ENCODE measurements around the gene CLIC1. TPM values are rescaled to one million over a fixed set of nuclear protein-coding genes. Genes with fewer than 3 reads are reported as not detected.
A peak's percentile ranks its signal among the peaks of the same experiment; 100 is the strongest.

CLIC1 gene
- total RNA-seq, 1 experiment from 2014 or later, result 210 TPM

DNA sequence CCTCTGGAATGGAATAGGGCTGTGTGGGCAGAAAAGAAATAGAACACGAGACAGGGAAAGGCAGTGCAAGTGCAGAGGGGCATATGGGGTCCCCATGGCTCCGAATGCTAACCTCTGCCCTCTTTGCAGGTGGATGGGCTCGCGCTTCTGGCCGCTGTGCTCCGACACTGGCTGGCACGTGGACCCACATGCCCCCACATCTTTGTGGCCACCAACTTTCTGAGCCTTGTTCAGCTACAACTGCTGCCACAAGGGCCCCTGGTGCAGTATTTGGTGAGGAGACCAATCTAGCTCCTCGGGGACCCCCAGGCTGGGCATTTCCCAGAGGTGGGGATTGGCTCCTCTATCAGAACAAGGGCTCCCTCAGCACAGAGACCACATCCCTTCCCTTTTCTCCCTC lies 25.0 kb upstream of the CLIC1 start:
- Histone ChIP-seq H3K36me3 (no peaks in the 10 kb centered on the region), H3K4me1 (peaks cover 4% of the 10 kb centered on the region; the same call in 1 of the 2 replicates), H3K4me3 (no peak overlapping the region), H3K27me3 (no peaks in the 10 kb centered on the region), H3K27ac (no peak overlapping the region), H3K9me3 (replicated peaks) (no peaks in the 10 kb centered on the region)
- no peak for DNase-seq

- Histone ChIP-seq H3K9me3 (replicated peaks) (no peaks in the 10 kb centered on the region), H3K4me3 (no peak overlapping the region), H3K27ac (no peak overlapping the region), H3K36me3 (no peaks in the 10 kb centered on the region), H3K27me3 (no peaks in the 10 kb centered on the region), H3K4me1 (peaks cover 4% of the 10 kb centered on the region; the same call in 1 of the 2 replicates)
- no peak for DNase-seq
Observed at GRCh38 chr6:31760790-31761189, 24.5 kb upstream of the CLIC1 start.

DNA sequence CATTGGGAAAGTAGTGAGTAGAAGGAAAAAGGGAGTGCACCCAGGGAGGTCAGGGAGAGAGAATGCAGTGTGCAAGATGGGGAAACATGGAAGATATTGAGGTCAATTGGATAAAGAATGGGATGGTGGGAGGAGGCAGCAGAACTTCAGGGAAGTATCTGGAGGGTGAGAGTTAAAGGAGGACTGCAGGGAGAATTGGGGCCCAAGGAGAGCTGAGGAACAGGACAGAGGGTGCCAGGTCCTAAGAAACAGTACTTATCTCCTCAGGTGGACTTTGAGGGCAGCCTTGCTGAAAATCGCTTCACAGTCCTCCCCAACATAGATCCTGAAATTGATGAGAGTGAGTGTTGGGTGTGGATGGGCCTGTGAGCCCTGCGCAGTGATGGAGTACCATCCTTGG lies 22.0 kb upstream of the CLIC1 start:
- H3K9me3 ChIP-seq (replicated peaks), result no peaks in the 10 kb centered on the region
- H3K4me1 ChIP-seq, result peaks cover 2% of the 10 kb centered on the region; the same call in 1 of the 2 replicates
- H3K27me3 ChIP-seq, result no peaks in the 10 kb centered on the region
- H3K4me3 ChIP-seq, result no peak overlapping the region
- no peak for DNase-seq
- no peaks in the 10 kb centered on the region for H3K36me3 ChIP-seq
- no peak overlapping the region for H3K27ac ChIP-seq

- Histone ChIP-seq H3K4me3 (no peak overlapping the region), H3K4me1 (no peaks in the 10 kb centered on the region), H3K27ac (no peak overlapping the region), H3K36me3 (no peaks in the 10 kb centered on the region), H3K9me3 (replicated peaks) (no peaks in the 10 kb centered on the region), H3K27me3 (no peaks in the 10 kb centered on the region)
- no peak for DNase-seq
Observed at GRCh38 chr6:31752739-31753319, 16.5 kb upstream of the CLIC1 start.

- no peak for DNase-seq
- Histone ChIP-seq H3K9me3 (replicated peaks) (no peaks in the 10 kb centered on the region), H3K4me1 (no peaks in the 10 kb centered on the region), H3K27me3 (no peaks in the 10 kb centered on the region), H3K27ac (no peak overlapping the region), H3K4me3 (no peak overlapping the region), H3K36me3 (no peaks in the 10 kb centered on the region)
Observed at GRCh38 chr6:31750411-31751022, 14.2 kb upstream of the CLIC1 start.

- Histone ChIP-seq H3K27me3 (no peaks in the 10 kb centered on the region), H3K36me3 (no peaks in the 10 kb centered on the region), H3K4me1 (no peaks in the 10 kb centered on the region), H3K27ac (no peak overlapping the region), H3K9me3 (replicated peaks) (no peaks in the 10 kb centered on the region), H3K4me3 (no peak overlapping the region)
- no peak for DNase-seq
Observed at GRCh38 chr6:31749301-31750036, 13.1 kb upstream of the CLIC1 start.

GRCh38 chr6:31744422-31744821 lies 8.1 kb upstream of the CLIC1 start:
- Histone ChIP-seq H3K4me1 (no peaks in the 10 kb centered on the region), H3K36me3 (no peaks in the 10 kb centered on the region), H3K9me3 (replicated peaks) (no peaks in the 10 kb centered on the region), H3K27me3 (no peaks in the 10 kb centered on the region), H3K27ac (no peak overlapping the region), H3K4me3 (no peak overlapping the region)
- no peak for DNase-seq

DNA sequence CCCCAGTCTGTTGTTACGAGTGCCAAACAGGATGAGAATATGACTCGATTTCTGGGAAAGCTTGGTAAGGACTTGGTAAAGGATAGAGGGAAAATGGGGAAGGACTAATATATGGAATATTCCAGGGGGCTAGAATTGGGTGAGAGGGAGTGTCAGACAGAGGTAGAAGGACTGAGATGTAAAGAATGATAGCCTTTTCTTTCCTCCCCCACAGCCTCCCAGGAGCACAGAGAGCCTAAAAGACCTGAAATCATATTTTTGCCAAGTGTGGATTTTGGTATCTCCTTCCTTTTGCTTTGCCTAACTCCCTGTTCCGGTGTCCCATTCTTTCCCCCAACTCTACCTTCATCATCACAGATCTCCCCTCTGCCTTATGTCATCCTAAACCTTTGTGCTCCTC lies 6.6 kb upstream of the CLIC1 start:
- Histone ChIP-seq H3K9me3 (replicated peaks) (no peaks in the 10 kb centered on the region), H3K27me3 (no peaks in the 10 kb centered on the region), H3K4me1 (peaks cover 9% of the 10 kb centered on the region), H3K36me3 (no peaks in the 10 kb centered on the region), H3K27ac (no peak overlapping the region), H3K4me3 (no peak overlapping the region)
- no peak for DNase-seq

DNA sequence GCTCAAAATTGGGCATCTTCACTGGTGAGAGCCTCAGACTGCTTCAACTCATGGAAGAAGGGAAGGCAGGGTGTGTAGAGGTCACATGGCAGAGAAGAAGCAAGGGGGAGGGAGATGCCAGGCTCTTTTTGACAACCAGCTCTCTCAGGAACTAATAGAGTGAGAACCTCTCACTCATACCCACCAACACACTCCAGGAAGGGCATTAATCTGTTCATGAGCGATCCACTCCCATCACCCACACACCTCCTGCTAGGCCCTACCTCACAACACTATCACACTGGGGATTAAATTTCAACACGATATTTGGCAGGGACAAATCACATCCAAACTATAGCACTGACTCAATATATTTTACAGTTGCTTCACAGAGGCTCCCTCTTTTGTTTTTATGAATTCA lies 5.5 kb upstream of the CLIC1 start:
- no peak for DNase-seq
- no peaks in the 10 kb centered on the region for H3K27me3 ChIP-seq
- no peak overlapping the region for H3K4me3 ChIP-seq
- H3K4me1 ChIP-seq, result peaks cover 17% of the 10 kb centered on the region
- H3K27ac ChIP-seq, result no peak overlapping the region
- H3K36me3 ChIP-seq, result no peaks in the 10 kb centered on the region
- no peaks in the 10 kb centered on the region for H3K9me3 ChIP-seq (replicated peaks)

GRCh38 chr6:31740397-31741223 lies 4.3 kb upstream of the CLIC1 start:
- no peak for DNase-seq
- Histone ChIP-seq H3K9me3 (replicated peaks) (no peaks in the 10 kb centered on the region), H3K4me3 (peak overlapping the region; percentile 62), H3K27ac (peak overlapping the region; percentile 89), H3K36me3 (no peaks in the 10 kb centered on the region), H3K4me1 (peaks cover 19% of the 10 kb centered on the region), H3K27me3 (no peaks in the 10 kb centered on the region)

- no peaks in the 10 kb centered on the region for H3K36me3 ChIP-seq
- peak within 1 kb of the TSS; percentile 89 for H3K27ac ChIP-seq
- DNase-seq, result peak; percentile 98 to 99
- peak within 1 kb of the TSS; percentile 62 for H3K4me3 ChIP-seq
- H3K27me3 ChIP-seq, result no peaks in the 10 kb centered on the region
- peaks cover 19% of the 10 kb centered on the region for H3K4me1 ChIP-seq
- no peaks in the 10 kb centered on the region for H3K9me3 ChIP-seq (replicated peaks)
Observed at GRCh38 chr6:31739639-31740396, 3.5 kb upstream of the CLIC1 start, which contains the start of gene MSH5. MSH5 (plus strand) TSS chr6:31740005; CDS start chr6:31740467, 462 bp downstream.

DNA sequence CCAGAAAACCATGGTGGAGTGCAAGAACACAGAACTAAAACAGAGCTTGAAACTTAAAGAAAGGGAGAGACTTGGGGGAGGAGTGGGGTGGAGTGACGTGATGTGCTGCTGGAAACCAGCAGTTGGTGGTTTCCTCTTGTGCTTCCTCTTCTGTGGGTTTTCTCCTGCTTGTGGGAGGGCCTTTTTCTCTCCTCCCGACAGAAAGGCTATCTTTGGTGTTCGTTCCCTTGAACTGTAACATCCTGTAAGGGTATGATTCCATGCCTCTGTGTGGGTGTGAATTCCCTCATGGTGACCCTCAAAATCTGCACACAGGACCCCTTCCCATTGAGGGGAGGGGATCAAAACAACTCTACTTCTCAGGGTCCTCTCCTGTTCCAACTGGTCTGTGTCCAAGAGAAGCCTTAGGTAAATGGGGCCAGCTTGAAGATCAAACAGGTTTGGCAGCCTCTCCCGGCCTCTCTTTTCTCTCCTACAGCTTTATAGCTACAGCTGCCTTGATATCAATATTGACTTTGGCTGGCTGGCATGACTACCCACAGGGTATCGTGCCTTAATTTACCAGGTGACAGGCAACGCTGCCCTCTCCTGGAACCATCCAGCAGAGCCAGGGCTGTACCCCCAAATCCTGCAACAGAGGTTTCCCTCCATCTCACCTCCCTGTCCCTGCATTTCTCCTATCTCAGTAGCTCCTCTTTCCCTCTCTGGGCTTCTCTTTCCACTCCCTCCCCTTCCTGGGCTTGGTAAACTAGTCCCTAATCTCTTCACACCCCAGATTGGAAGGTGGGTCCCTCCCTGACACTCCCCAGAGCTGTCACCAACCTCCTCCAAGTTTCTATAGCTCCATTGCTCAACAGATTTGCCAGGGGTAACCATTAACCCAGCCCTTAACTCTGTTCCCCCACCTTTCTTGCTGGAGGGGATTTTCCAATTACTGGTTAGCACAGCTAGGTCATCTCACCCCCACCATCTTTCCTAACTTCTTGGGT lies 2.0 kb upstream of the CLIC1 start:
- Histone ChIP-seq H3K27me3 (no peaks in the 10 kb centered on the region), H3K36me3 (peaks cover 10% of the 10 kb centered on the region), H3K9me3 (replicated peaks) (no peaks in the 10 kb centered on the region), H3K4me1 (peaks cover 23% of the 10 kb centered on the region), H3K27ac (peak overlapping the region; percentile 70), H3K4me3 (peak overlapping the region; percentile 31)
- peak; percentile 67 to 80 for DNase-seq

- Histone ChIP-seq H3K4me3 (peak overlapping the region; percentile 63), H3K27me3 (no peaks in the 10 kb centered on the region), H3K36me3 (peaks cover 18% of the 10 kb centered on the region), H3K4me1 (peaks cover 23% of the 10 kb centered on the region), H3K27ac (peak overlapping the region; percentile 70), H3K9me3 (replicated peaks) (no peaks in the 10 kb centered on the region)
- peak; percentile 66 to 71 for DNase-seq
Observed at GRCh38 chr6:31737315-31737990, 1.1 kb upstream of the CLIC1 start.
